GM23338 (cell line): ENCODE measurements around the gene LPP. TPM values are rescaled to one million over a fixed set of nuclear protein-coding genes. Genes with fewer than 3 reads are reported as not detected.

Experiments
- ATAC-seq: fragments of 200-7000 bp; cut with Tn5 transposase; 3 replicates; pipeline ENCODE4 v1.9.1; 2020
- DNase-seq: peaks from one replicate; pipeline ENCODE4 v3.0.0-alpha.2; 2015; ENCODE audit warnings: low spot score
- H2AFZ ChIP-seq: fragments of 200-600 bp; sonication (generic); 2 replicates; pipeline ENCODE4 v1.8.0; 2016; ENCODE audit warnings: antibody characterized with exemption, mild to moderate bottlenecking, moderate library complexity
- H3F3A ChIP-seq: fragments of 200-600 bp; sonication (generic); replicated peaks from 2 replicates; pipeline ENCODE4 v1.8.0; 2017; ENCODE audit warnings: antibody characterized with exemption, mixed run types, low read depth
- H3K27ac ChIP-seq: fragments of 200-600 bp; sonication (generic); 2 replicates; pipeline ENCODE4 v1.6.1; 2016; ENCODE audit warnings: low read depth
- H3K27me3 ChIP-seq: fragments of 200-600 bp; sonication (generic); 2 replicates; pipeline ENCODE4 v1.8.0; 2016; ENCODE audit warnings: mild to moderate bottlenecking, mixed run types, moderate library complexity; ENCODE audit not compliant: insufficient read depth
- H3K36me3 ChIP-seq: fragments of 200-600 bp; sonication (generic); 2 replicates; pipeline ENCODE4 v1.8.0; 2016; ENCODE audit warnings: mild to moderate bottlenecking; ENCODE audit not compliant: insufficient read depth
- H3K4me1 ChIP-seq: fragments of 200-600 bp; sonication (generic); 2 replicates; pipeline ENCODE4 v1.8.0; 2016; ENCODE audit warnings: mild to moderate bottlenecking, moderate library complexity; ENCODE audit not compliant: insufficient read depth
- H3K4me2 ChIP-seq: fragments of 200-600 bp; sonication (generic); 2 replicates; pipeline ENCODE4 v1.7.1; 2017; ENCODE audit warnings: mixed run types
- H3K4me3 ChIP-seq: fragments of 200-600 bp; sonication (generic); 2 replicates; pipeline ENCODE4 v1.6.1; 2016; ENCODE audit warnings: mixed run types
- H3K79me2 ChIP-seq: fragments of 200-600 bp; sonication (generic); replicated peaks from 2 replicates; pipeline ENCODE4 v1.8.0; 2017; ENCODE audit warnings: mild to moderate bottlenecking; ENCODE audit not compliant: insufficient read depth
- H3K9me2 ChIP-seq: fragments of 200-600 bp; sonication (generic); 2 replicates; pipeline ENCODE4 v1.8.0; 2017; ENCODE audit not compliant: insufficient read depth
- H4K20me1 ChIP-seq: fragments of 200-600 bp; sonication (generic); replicated peaks from 2 replicates; pipeline ENCODE4 v1.8.0; 2017; ENCODE audit warnings: mild to moderate bottlenecking; ENCODE audit not compliant: insufficient read depth
- H3K27ac Mint-ChIP-seq: 2 replicates; pipeline ENCODE4 v1.8.0; 2020; ENCODE audit warnings: inconsistent platforms, mild to moderate bottlenecking, moderate library complexity, mixed read lengths
- H3K27me3 Mint-ChIP-seq: 3 replicates; pipeline ENCODE4 v1.8.0; 2022; ENCODE audit warnings: low read depth, mild to moderate bottlenecking, moderate library complexity, mixed read lengths, inconsistent platforms; ENCODE audit not compliant: insufficient read depth, poor library complexity
- H3K36me3 Mint-ChIP-seq: 3 replicates; pipeline ENCODE4 v1.8.0; 2021; ENCODE audit warnings: low read depth, mild to moderate bottlenecking, inconsistent platforms, moderate library complexity, mixed read lengths
- H3K4me1 Mint-ChIP-seq: 3 replicates; pipeline ENCODE4 v1.8.0; 2020; ENCODE audit warnings: mild to moderate bottlenecking, inconsistent platforms, mixed read lengths
- H3K4me3 Mint-ChIP-seq: 3 replicates; pipeline ENCODE4 v1.8.0; 2021; ENCODE audit warnings: moderate library complexity, mild to moderate bottlenecking, inconsistent platforms, mixed read lengths
- H3K9me3 Mint-ChIP-seq: 3 replicates; pipeline ENCODE4 v1.8.0; 2020; ENCODE audit warnings: moderate library complexity, mild to moderate bottlenecking, inconsistent platforms, mixed read lengths
- CTCF ChIP-seq, 2 experiments: fragments of 200-600 bp in 1 of 2; sonication (generic) in 1 of 2; conservative IDR thresholded peaks; 2 replicates each; pipeline versions ENCODE4 v1.5.1 to v1.6.1; 2016 to 2017; ENCODE audit warnings: antibody characterized with exemption in 2 of 2, low read depth in 2 of 2, mild to moderate bottlenecking in 2 of 2, moderate library complexity in 1 of 2
- JUNB ChIP-seq: IDR thresholded peaks from one replicate; pipeline ENCODE4 v1.6.1; 2016; ENCODE audit warnings: antibody characterized with exemption; ENCODE audit not compliant: unreplicated experiment
- REST ChIP-seq: IDR thresholded peaks from one replicate; pipeline ENCODE4 v1.6.1; 2018; ENCODE audit warnings: antibody characterized with exemption; ENCODE audit not compliant: unreplicated experiment
- ZNF114 ChIP-seq: fragments of 250-450 bp; sonication (Bioruptor Pico); IDR thresholded peaks from 2 replicates; pipeline ENCODE4 v1.5.0; 2020; ENCODE audit warnings: mild to moderate bottlenecking, moderate library complexity
- ZNF462 ChIP-seq: fragments of 250-450 bp; sonication (Bioruptor Pico); IDR thresholded peaks from 2 replicates; pipeline ENCODE4 v1.5.0; 2020; ENCODE audit warnings: mild to moderate bottlenecking, moderate library complexity
- polyA plus RNA-seq: library from polyadenylated mRNA; unstranded; fragments of >200 nt; fragmentation: Nextera tagmentation; extraction: Ambion mirVana; gene quantifications from 2 replicates; pipeline ENCODE4 v1.2.1, GENCODE V29; 2016
- total RNA-seq: library from RNA; depleted of rRNA; stranded (reverse); fragments of >200 nt; shearing (Covaris generic); gene quantifications from 2 replicates; pipeline ENCODE4 v1.2.3, GENCODE V29; 2014

The LPP gene
- total and polyA plus RNA-seq, 2 experiments from 2014 or later: 23.0 to 35.2 TPM

- H3K27me3 ChIP-seq: no peaks in the 10 kb centered on the region
- 0 out of 2 replicates have a peak, but pooled peaks cover 5% of the 10 kb centered on the region for H3K9me2 ChIP-seq
- H3K36me3 Mint-ChIP-seq: no peaks in the 10 kb centered on the region
- no peaks in the 10 kb centered on the region for H3K36me3 ChIP-seq
- H3K9me3 Mint-ChIP-seq: no peaks in the 10 kb centered on the region
- H3K4me3 ChIP-seq: no peak overlapping the region
- no peaks in the 10 kb centered on the region for H3K79me2 ChIP-seq
- no peak overlapping the region for H3K27ac ChIP-seq
- H3K27ac Mint-ChIP-seq: no peak overlapping the region
- no peak overlapping the region for H3K4me2 ChIP-seq
- TF ChIP-seq REST (no peak), JUNB (no peak), CTCF (conservative IDR thresholded peaks at IDR 0.05; ENCODE audit: low read depth in 2 of 2) (no peak)
- H3K4me1 ChIP-seq: peaks cover 5% of the 10 kb centered on the region; the same call in 1 of the 2 replicates
- H3K4me1 Mint-ChIP-seq: peaks cover 17% of the 10 kb centered on the region
- H3K4me3 Mint-ChIP-seq: no peak overlapping the region
- no peaks in the 10 kb centered on the region for H3F3A ChIP-seq
- no peaks in the 10 kb centered on the region for H4K20me1 ChIP-seq
- DNase-seq (no peak), ATAC-seq (no peak)
- no peaks in the 10 kb centered on the region for H3K27me3 Mint-ChIP-seq
- H2AFZ ChIP-seq: no peak overlapping the region
These were observed 747.8 kb downstream of the LPP start for GRCh38 chr3:188901671-188902287.

- ATAC-seq (no peak), DNase-seq (no peak)
- no peaks in the 10 kb centered on the region for H3F3A ChIP-seq
- no peaks in the 10 kb centered on the region for H4K20me1 ChIP-seq
- H3K4me1 Mint-ChIP-seq: peaks cover 15% of the 10 kb centered on the region
- H3K27me3 ChIP-seq: no peaks in the 10 kb centered on the region
- H3K27ac Mint-ChIP-seq: no peak overlapping the region
- H3K27me3 Mint-ChIP-seq: no peaks in the 10 kb centered on the region
- no peaks in the 10 kb centered on the region for H3K9me2 ChIP-seq
- H3K4me2 ChIP-seq: no peak overlapping the region
- no peaks in the 10 kb centered on the region for H3K36me3 Mint-ChIP-seq
- H3K27ac ChIP-seq: no peak overlapping the region
- H3K4me3 Mint-ChIP-seq: no peak overlapping the region
- no peak overlapping the region for H3K4me3 ChIP-seq
- no peaks in the 10 kb centered on the region for H3K9me3 Mint-ChIP-seq
- H3K79me2 ChIP-seq: no peaks in the 10 kb centered on the region
- H3K4me1 ChIP-seq: peaks cover 5% of the 10 kb centered on the region; the same call in 1 of the 2 replicates
- H3K36me3 ChIP-seq: no peaks in the 10 kb centered on the region
- H2AFZ ChIP-seq: no peak overlapping the region
- TF ChIP-seq ZNF114 (CRISPR knock-in tag) (no peak), ZNF462 (no peak), REST (no peak)
These were observed 750.7 kb downstream of the LPP start for GRCh38 chr3:188904670-188905069.
